C4-2B (cell line): ENCODE measurements around the gene PTCD2.

ENCODE experiments used
- H3K27ac ChIP-seq: fragments of 450-650 bp; 2 replicates; pipeline ENCODE4 v1.5.1; 2017
- ZFX ChIP-seq: fragments of 450-650 bp; IDR thresholded peaks from 2 replicates; pipeline ENCODE4 v1.6.1; 2017
- TF ChIP-seq, protein P1 (sequence below): fragments of 450-650 bp; conservative IDR thresholded peaks from 2 replicates; pipeline ENCODE4 v1.5.1; 2017; ENCODE audit warnings: mild to moderate bottlenecking

Gene PTCD2

GRCh38 chr5:72408603-72409002, 88.4 kb downstream of the PTCD2 start:
- TF ChIP-seq, protein P1, sequence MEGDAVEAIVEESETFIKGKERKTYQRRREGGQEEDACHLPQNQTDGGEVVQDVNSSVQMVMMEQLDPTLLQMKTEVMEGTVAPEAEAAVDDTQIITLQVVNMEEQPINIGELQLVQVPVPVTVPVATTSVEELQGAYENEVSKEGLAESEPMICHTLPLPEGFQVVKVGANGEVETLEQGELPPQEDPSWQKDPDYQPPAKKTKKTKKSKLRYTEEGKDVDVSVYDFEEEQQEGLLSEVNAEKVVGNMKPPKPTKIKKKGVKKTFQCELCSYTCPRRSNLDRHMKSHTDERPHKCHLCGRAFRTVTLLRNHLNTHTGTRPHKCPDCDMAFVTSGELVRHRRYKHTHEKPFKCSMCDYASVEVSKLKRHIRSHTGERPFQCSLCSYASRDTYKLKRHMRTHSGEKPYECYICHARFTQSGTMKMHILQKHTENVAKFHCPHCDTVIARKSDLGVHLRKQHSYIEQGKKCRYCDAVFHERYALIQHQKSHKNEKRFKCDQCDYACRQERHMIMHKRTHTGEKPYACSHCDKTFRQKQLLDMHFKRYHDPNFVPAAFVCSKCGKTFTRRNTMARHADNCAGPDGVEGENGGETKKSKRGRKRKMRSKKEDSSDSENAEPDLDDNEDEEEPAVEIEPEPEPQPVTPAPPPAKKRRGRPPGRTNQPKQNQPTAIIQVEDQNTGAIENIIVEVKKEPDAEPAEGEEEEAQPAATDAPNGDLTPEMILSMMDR, result no peak
- TF ChIP-seq ZFX, result no peak
- no peak overlapping the region for H3K27ac ChIP-seq

DNA sequence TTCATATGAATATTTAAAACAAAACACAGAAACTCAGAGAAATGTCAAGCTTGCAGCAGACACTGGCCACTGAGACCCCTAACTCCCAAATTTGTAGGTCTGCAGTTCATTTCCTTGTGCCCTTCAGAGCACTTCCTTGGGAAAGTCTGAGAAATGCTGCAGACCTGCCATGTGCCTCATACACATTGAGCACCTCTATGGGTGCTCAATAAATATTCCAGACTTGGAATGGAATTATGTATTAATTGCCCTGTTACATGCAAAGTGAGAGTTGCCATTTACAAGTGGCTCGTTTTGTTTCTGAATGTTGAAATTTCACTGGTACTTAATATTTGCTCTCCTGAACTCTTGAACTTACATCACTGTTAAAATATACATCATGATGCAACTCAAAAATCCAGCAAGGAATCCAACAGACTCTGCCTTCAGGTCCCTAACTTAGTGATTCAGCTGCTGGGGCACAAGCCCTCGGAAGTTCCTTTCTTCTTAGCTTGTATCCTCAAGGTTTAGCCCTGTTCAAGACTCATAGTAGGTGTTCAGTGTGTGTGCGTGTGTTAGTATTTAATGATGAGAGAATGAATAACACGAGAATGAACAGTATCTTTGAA, 90.6 kb downstream of the PTCD2 start:
- TF ChIP-seq, protein P1, result no peak
- TF ChIP-seq ZFX, result no peak
- no peak overlapping the region for H3K27ac ChIP-seq

DNA sequence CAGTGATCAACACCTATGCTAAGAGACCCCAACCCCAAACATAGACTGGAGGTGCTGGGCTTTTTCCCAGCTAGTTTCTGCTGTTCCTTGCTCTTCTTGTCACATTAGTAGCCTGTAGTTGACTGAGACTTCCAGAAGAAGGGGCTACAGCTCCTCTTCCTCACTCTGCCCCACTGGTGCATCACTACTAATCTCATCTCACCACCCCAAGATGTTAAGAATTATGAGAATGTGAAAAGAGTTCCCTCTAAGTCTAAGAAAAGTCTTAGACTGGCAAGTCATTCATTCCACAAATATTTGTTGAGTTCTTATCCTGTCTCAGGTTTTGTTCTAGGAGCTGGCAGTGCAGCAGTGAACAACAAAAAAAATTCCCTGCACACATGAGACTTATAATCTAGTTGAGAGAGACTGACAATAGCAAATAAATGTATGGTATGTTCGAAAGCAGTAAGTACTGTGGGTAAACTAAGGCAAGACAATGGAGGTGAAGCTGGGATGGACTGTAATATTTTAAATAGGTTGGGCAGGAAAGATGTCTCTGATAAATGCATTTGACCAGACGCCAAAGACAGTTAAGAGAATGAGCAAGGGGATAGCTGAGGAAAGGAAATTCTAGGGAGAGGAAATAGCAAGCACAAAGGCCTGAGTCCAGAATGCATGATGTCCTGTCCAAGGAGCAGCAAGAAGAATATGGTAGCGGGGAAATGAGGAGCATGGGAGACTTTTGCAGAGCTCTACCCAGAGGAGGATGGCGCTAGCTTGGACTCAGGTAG, 92.3 kb downstream of the PTCD2 start:
- no peak for TF ChIP-seq ZFX

GRCh38 chr5:72415616-72416325, 95.6 kb downstream of the PTCD2 start:
- H3K27ac ChIP-seq, result no peak overlapping the region
- no peak for TF ChIP-seq ZFX
- TF ChIP-seq, protein P1, result no peak

More for the DNA sequence above, 92.3 kb downstream of the PTCD2 start:
- no peak overlapping the region for H3K27ac ChIP-seq

DNA sequence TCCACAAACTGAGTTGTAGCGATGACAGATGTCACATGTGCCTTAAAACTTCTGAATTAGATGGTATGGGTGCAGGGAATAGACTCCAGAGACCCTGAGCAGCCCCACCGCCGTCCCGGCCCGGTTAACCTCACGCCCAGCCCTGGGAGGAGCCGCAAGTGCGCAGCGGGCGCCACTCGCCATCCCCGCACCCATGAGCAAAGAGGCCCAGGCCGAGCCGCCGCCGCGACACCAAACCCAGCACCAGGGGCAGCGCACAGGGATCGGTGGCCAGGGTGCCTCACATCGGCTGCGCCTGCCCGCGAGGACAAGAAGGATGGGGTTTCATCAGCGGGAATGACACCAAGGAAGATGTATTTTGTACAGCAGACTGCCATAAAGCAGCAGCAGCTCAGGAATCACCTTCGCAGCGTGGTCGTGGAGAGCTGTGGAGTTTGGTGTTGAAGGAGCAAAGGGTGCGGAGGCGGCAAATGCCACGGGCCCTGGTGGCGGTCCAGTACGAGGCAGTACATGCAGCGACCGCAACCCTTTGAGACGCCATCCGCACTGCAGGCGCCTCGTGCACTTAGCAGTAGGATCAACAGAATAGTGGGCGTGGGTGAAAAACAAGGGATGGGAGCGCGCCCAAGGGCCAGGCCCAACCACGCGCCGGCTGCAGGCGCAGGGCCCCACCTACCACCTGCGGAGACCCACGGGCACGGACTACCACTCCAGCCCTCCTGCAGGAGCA, 97.3 kb downstream of the PTCD2 start:
- TF ChIP-seq ZFX, result no peak
- TF ChIP-seq, protein P1, result no peak

More for the DNA sequence above, 97.3 kb downstream of the PTCD2 start:
- H3K27ac ChIP-seq, result no peak overlapping the region
